CD8-positive, alpha-beta memory T cell (primary cell): ENCODE measurements around the gene CRIP1. TPM values are rescaled to one million over a fixed set of nuclear protein-coding genes. Genes with fewer than 3 reads are reported as not detected.

ENCODE experiments used
- CTCF ChIA-PET: fragments of 350-600 bp; sonication (Branson Sonifier 250); formaldehyde crosslinking; loops from one replicate; lab custom pipeline; 2021; ENCODE audit warnings: antibody characterized with exemption; lab: Charles Lee
- POLR2A ChIA-PET: fragments of 350-600 bp; sonication (Branson Sonifier 250); formaldehyde crosslinking; loops from one replicate; lab custom pipeline; 2021; ENCODE audit warnings: antibody characterized with exemption; lab: Charles Lee
- DNase-seq, 5 donors: peaks; one replicate each; pipeline versions ENCODE4 v3.0.0 to v3.0.0-alpha.2; 2020 to 2022; ENCODE audit warnings: mixed read lengths in 1 of 5
- H3K27ac ChIP-seq: one replicate; pipeline ENCODE4 v1.7.0; 2013; ENCODE audit warnings: low read depth, mild to moderate bottlenecking, low read length, moderate library complexity
- H3K27me3 ChIP-seq: 2 replicates; pipeline ENCODE4 v1.7.0; 2013; ENCODE audit warnings: low read length, mild to moderate bottlenecking; ENCODE audit not compliant: insufficient read depth, poor library complexity, severe bottlenecking
- H3K36me3 ChIP-seq: 2 replicates; pipeline ENCODE4 v1.7.0; 2013; ENCODE audit warnings: mild to moderate bottlenecking, low read length, moderate library complexity; ENCODE audit not compliant: insufficient read depth
- H3K4me1 ChIP-seq: 2 replicates; pipeline ENCODE4 v1.7.0; 2013; ENCODE audit warnings: mild to moderate bottlenecking, low read length, moderate library complexity; ENCODE audit not compliant: insufficient read depth
- H3K4me3 ChIP-seq: 2 replicates; pipeline ENCODE4 v1.7.0; 2013; ENCODE audit warnings: mild to moderate bottlenecking, low read length
- H3K9me3 ChIP-seq: 2 replicates; pipeline ENCODE4 v1.7.0; 2013; ENCODE audit warnings: mild to moderate bottlenecking, low read length
- H3K27ac Mint-ChIP-seq, 8 donors: one replicate each; pipeline ENCODE4 v1.8.0; 2020 to 2021; ENCODE audit warnings: mixed read lengths in 8 of 8, mild to moderate bottlenecking in 6 of 8, inconsistent platforms in 3 of 8, moderate library complexity in 3 of 8
- H3K27me3 Mint-ChIP-seq, 2 donors: one replicate each; pipeline ENCODE4 v1.8.0; 2020 to 2021; ENCODE audit warnings: mixed read lengths in 2 of 2, mild to moderate bottlenecking in 1 of 2, moderate library complexity in 1 of 2
- H3K36me3 Mint-ChIP-seq, 3 donors: one replicate each; pipeline ENCODE4 v1.8.0; 2020 to 2021; ENCODE audit warnings: mixed read lengths in 3 of 3, inconsistent platforms in 1 of 3, mild to moderate bottlenecking in 1 of 3
- H3K4me1 Mint-ChIP-seq, 3 donors: one replicate each; pipeline ENCODE4 v1.8.0; 2020 to 2021; ENCODE audit warnings: mixed read lengths in 3 of 3, inconsistent platforms in 1 of 3, mild to moderate bottlenecking in 1 of 3
- H3K4me3 Mint-ChIP-seq, 7 donors: one replicate each; pipeline ENCODE4 v1.8.0; 2020 to 2021; ENCODE audit warnings: mixed read lengths in 7 of 7, mild to moderate bottlenecking in 6 of 7, moderate library complexity in 4 of 7, inconsistent platforms in 2 of 7
- H3K9me3 Mint-ChIP-seq, 5 donors: one replicate each; pipeline ENCODE4 v1.8.0; 2020 to 2022; ENCODE audit warnings: mixed read lengths in 5 of 5, mild to moderate bottlenecking in 3 of 5, moderate library complexity in 2 of 5, inconsistent platforms in 1 of 5
- polyA plus RNA-seq: library from polyadenylated mRNA; unstranded; fragments of 300-500 nt; fragmentation: Illumina TruSeq; gene quantifications from one replicate; pipeline ENCODE4 v1.2.3, GENCODE V29; 2021
- total RNA-seq, 2 experiments: library from RNA; stranded (reverse); gene quantifications; one replicate each; pipeline ENCODE4 v1.2.3, GENCODE V29; 2021

Gene CRIP1
- total and polyA plus RNA-seq, 3 experiments from 2014 or later, result 463 to 1,031 (median 468) TPM

DNA sequence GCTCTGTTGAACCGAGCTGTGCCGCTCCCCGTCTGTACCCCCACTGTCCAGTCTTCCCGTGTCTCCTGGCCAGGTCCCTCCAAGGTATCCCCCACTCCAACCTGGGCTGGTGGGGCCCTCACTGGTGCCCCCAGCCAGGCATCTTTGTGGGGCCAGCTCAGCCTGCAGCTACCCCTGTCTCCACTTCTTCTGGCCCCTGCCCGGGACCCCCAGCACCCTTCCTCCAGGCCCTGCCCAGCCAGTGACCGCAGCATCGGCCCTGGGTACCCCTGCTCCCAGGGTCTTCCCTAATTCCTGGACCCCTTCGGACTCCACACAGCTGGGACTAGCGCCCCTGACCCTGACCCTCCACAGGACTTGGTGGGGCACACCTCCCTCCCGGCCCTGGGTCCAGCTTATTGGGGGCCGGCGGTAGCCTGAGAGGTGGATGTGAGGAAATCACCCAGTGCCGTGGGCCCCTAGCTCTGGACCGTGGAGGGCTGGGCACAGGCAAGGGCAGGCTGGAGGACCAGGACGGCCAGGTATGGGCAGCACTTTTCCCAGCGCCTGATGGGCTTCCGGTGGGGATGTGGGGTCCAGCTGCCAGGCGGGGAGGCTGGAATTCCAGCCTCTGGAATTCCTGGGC is 4.1 kb upstream of the CRIP1 start:
- peaks cover 35 to 71% (median 51%) of the 10 kb centered on the region in 3 donors for H3K4me1 Mint-ChIP-seq
- Histone ChIP-seq H3K4me3 (no peak overlapping the region), H3K9me3 (no peaks in the 10 kb centered on the region), H3K27me3 (no peaks in the 10 kb centered on the region), H3K36me3 (no peaks in the 10 kb centered on the region), H3K27ac (peak overlapping the region; percentile 100), H3K4me1 (peaks cover 72% of the 10 kb centered on the region)
- ChIA-PET CTCF (interaction anchor here (1.0 to 3.1 kb wide), 10 partner anchors 9 to 182 kb away, joined by 3 to 135 read pairs (median 6); partner anchors contain the start of genes BRF1 and TEDC1), POLR2A (interaction anchor here (2.4 kb wide), 1 partner anchor 8 kb away, joined by 66 read pairs; the partner anchor contains the start of gene TEDC1)
- H3K27ac Mint-ChIP-seq, result peak overlapping the region; percentile 99 to 100 (median 100)
- peak overlapping the region; percentile 78 to 94 (median 85) for H3K4me3 Mint-ChIP-seq
- H3K27me3 Mint-ChIP-seq, result peaks cover 0 to 9% of the 10 kb centered on the region in 2 donors
- H3K9me3 Mint-ChIP-seq, result no peaks in the 10 kb centered on the region
- DNase-seq, result peak in 1 of 5 donors; percentile 50
- peaks cover 0 to 1% (median 0%) of the 10 kb centered on the region in 3 donors for H3K36me3 Mint-ChIP-seq

DNA sequence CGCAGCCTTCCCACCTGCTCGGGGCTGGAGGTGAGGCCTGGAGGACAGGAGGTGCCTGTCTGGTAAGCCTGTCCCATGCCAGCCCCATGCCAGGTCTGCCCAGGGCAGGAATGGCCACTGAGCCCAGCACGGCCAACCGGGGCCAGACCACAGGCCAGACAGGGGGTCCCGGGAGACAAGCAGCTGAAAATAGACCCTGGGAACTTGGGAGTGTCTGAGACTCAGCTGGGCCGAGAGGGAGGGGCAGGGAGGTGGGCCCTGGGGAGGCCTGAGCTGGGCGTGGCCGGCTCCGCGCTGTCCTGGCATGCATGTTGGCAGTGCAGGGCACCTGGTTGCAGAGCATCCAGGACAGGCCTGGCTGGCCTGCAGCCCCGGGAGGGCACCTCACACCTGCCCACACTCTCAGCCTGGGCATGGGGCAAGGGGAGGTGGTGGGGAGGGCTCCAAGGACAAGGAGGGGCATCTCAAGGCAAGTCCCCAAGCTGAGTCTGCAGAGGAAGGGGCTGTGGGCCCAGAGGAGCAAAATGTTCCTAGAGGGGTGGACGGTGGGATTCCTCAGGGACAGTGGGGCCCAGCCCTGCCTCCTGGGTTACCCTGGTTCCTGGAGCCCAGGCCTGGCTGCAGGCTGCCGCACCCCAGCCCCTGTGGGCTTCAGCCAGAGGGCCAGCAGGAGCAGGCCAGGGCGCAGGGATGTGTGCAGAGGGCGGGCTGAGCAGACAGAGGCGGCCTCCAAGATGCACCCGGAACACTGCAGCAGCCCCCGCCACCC is 3.2 kb upstream of the CRIP1 start:
- POLR2A ChIA-PET, result no interaction called here

DNA sequence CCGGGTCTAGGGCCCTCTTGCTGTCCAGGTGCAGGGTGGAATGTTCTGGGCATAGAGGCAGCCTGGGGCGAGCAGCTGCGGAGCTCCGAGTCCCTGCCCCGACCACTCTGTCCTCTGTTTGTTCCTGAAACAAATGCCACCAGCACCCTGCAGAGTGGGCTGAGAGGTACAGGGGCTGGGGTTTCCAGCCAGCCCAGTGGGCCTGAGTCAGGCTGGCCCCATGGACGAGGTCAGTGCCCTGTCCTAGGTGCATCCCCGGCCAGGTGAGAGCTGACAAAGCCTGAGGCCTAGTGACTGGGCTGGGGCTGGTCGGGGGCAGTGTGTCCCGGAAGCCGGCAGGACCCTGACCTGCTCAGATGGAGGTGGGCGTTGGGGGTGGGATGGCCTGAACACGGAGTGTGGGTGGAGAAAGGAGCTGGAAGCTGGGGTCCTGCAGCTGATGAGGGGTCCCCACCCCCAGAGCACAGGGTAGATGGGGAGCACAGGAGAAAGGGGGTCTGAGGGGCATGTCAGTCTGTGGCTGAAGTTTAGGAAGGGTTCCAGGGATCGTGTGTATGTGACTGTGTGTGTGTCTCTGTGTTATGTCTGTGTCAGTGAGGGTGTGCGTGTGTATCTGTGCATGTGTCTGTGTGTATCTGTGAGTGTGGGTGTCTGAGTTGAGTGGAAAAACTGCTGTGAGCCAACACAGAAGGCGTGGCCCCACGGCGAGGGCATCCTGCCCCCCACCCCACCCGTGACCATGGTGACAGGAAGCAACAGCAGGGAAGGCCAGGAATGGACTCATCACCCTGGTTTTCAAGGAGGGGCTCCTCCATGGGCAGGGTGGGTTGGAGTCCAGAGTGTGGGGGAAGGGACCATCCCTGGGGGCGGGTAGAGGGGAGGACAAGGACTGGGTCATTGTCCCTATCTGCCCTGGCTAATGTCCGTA is 2.4 kb upstream of the CRIP1 start:
- H3K9me3 Mint-ChIP-seq, result no peaks in the 10 kb centered on the region
- H3K4me3 Mint-ChIP-seq, result peak overlapping the region; percentile 0 to 84 (median 65)
- H3K27me3 ChIP-seq, result no peaks in the 10 kb centered on the region
- ChIA-PET CTCF (no interaction called here), POLR2A (no interaction called here)
- H3K4me3 ChIP-seq, result no peak overlapping the region
- H3K36me3 Mint-ChIP-seq, result peaks cover 0 to 11% (median 0%) of the 10 kb centered on the region in 3 donors
- no peaks in the 10 kb centered on the region for H3K36me3 ChIP-seq
- no peaks in the 10 kb centered on the region for H3K9me3 ChIP-seq
- peak overlapping the region; percentile 97 for H3K27ac ChIP-seq
- H3K4me1 Mint-ChIP-seq, result peaks cover 40 to 85% (median 50%) of the 10 kb centered on the region in 3 donors
- peaks cover 88% of the 10 kb centered on the region for H3K4me1 ChIP-seq
- peak overlapping the region; percentile 91 to 100 (median 98) for H3K27ac Mint-ChIP-seq
- DNase-seq, result peak; percentile 45 to 91 (median 67)
- peaks cover 0 to 9% of the 10 kb centered on the region in 2 donors for H3K27me3 Mint-ChIP-seq

More for the DNA sequence above, 3.2 kb upstream of the CRIP1 start:
- no peak overlapping the region for H3K4me3 Mint-ChIP-seq
- Histone ChIP-seq H3K4me1 (peaks cover 79% of the 10 kb centered on the region), H3K27ac (peak overlapping the region; percentile 100), H3K9me3 (no peaks in the 10 kb centered on the region), H3K27me3 (no peaks in the 10 kb centered on the region), H3K4me3 (no peak overlapping the region), H3K36me3 (no peaks in the 10 kb centered on the region)
- peaks cover 0 to 7% (median 0%) of the 10 kb centered on the region in 3 donors for H3K36me3 Mint-ChIP-seq
- peaks cover 0 to 9% of the 10 kb centered on the region in 2 donors for H3K27me3 Mint-ChIP-seq
- CTCF ChIA-PET, result interaction anchor here (1.1 to 1.8 kb wide), 2 partner anchors 113 to 132 kb away, joined by 4 to 7 read pairs; no protein-coding TSS in a partner anchor
- peak overlapping the region; percentile 76 to 100 (median 100) for H3K27ac Mint-ChIP-seq
- DNase-seq, result peak in 1 of 5 donors; percentile 50
- H3K9me3 Mint-ChIP-seq, result no peaks in the 10 kb centered on the region
- H3K4me1 Mint-ChIP-seq, result peaks cover 36 to 78% (median 50%) of the 10 kb centered on the region in 3 donors

DNA sequence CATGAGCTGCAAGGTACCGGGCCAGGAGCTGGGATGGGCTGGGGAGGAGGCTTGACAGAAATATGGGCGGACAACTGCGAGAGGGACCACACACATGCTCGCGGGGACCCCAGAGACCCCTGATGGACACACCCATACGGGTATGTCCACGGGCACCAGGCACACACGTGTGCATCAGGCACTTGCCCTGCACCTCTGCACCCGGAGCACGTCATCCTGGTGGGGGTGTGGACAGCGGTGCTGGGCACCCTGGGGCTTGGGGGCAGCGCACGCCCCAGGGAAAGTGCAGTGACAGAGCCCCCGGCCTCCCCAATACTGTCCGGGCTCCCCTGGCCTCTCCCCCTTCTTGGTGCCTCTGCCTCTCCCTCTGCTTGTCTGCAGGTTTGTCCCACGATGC is 1.7 kb upstream of the CRIP1 start:
- Mint-ChIP-seq H3K27me3 (peaks cover 0 to 11% of the 10 kb centered on the region in 2 donors), H3K9me3 (no peaks in the 10 kb centered on the region), H3K36me3 (peaks cover 0 to 15% (median 0%) of the 10 kb centered on the region in 3 donors), H3K4me1 (peaks cover 41 to 84% (median 48%) of the 10 kb centered on the region in 3 donors), H3K27ac (peak overlapping the region; percentile 91 to 100 (median 98)), H3K4me3 (peak overlapping the region in 4 of 7 donors; percentile 44 to 91 (median 78))
- ChIA-PET CTCF (no interaction called here), POLR2A (no interaction called here)
- Histone ChIP-seq H3K4me3 (no peak overlapping the region), H3K27me3 (no peaks in the 10 kb centered on the region), H3K4me1 (peaks cover 86% of the 10 kb centered on the region), H3K9me3 (no peaks in the 10 kb centered on the region), H3K27ac (peak overlapping the region; percentile 97), H3K36me3 (no peaks in the 10 kb centered on the region)
- DNase-seq, result peak in 1 of 5 donors; percentile 50

DNA sequence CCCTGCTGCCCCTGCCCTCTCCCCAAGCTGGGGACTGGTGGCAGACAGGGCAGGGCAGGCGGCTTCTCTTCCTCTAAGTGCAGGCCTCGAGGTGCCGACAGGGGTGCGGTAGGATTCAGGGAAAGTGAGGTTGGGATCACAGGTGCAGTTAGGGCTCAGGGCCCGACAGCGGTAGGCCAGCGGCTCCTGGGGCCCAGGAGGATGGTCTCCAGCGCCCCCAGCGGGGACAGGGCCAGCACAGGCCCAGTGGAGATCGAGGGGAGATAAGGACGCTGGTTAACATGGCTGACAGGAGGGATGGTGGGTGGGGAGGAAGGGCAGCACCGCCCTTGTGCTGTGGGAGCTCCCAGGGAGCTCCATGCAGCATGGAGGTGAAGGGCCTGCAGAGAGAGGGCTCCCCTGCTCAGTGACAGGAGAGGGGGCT is 935 bp upstream of the CRIP1 start:
- ChIA-PET CTCF (interaction anchor here (0.8 kb wide), 1 partner anchor 18 kb away, joined by 3 read pairs; no protein-coding TSS in a partner anchor), POLR2A (no interaction called here)
- peaks cover 0 to 15% (median 0%) of the 10 kb centered on the region in 3 donors for H3K36me3 Mint-ChIP-seq
- H3K4me1 Mint-ChIP-seq, result peaks cover 39 to 77% (median 40%) of the 10 kb centered on the region in 3 donors
- no peaks in the 10 kb centered on the region for H3K9me3 Mint-ChIP-seq
- peaks cover 78% of the 10 kb centered on the region for H3K4me1 ChIP-seq
- peaks cover 0 to 8% of the 10 kb centered on the region in 2 donors for H3K27me3 Mint-ChIP-seq
- peak overlapping the region; percentile 35 to 92 (median 84) for H3K4me3 Mint-ChIP-seq
- peak; percentile 50 to 76 (median 61) for DNase-seq
- no peaks in the 10 kb centered on the region for H3K36me3 ChIP-seq
- no peaks in the 10 kb centered on the region for H3K9me3 ChIP-seq
- H3K27ac ChIP-seq, result peak overlapping the region; percentile 97
- H3K4me3 ChIP-seq, result no peak overlapping the region
- no peaks in the 10 kb centered on the region for H3K27me3 ChIP-seq
- peak overlapping the region; percentile 87 to 100 (median 98) for H3K27ac Mint-ChIP-seq

DNA sequence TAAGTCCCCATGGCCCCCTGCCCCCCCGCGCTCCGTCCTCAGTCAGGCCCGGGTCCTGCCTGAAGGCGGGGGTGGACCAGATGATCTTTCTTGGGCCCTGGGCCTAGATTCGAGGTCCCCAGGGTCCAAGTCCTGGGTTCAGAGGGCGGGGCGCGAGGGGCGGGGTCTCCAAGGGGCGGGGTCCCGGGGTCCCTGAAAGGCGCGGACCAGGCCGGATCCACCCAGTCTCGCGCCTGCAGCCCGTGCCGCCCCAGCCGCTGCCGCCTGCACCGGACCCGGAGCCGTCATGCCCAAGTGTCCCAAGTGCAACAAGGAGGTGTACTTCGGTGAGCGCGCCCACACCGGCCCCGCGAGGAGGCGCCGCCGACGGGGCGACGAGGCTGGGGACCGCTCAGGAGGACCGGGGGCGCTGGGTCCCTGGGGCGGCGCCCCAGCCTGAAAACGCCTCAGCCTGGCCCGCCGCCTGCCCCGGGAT is 325 bp downstream of the CRIP1 start:
- DNase-seq, result peak in 4 of 5 donors; percentile 58 to 79 (median 62)
- Mint-ChIP-seq H3K9me3 (no peaks in the 10 kb centered on the region), H3K4me1 (peaks cover 30 to 76% (median 36%) of the 10 kb centered on the region in 3 donors), H3K27ac (peak overlapping the region; percentile 91 to 100 (median 97)), H3K27me3 (peaks cover 0 to 5% of the 10 kb centered on the region in 2 donors), H3K4me3 (peak overlapping the region; percentile 85 to 94 (median 91)), H3K36me3 (peaks cover 0 to 17% (median 0%) of the 10 kb centered on the region in 3 donors)
- Histone ChIP-seq H3K27me3 (no peaks in the 10 kb centered on the region), H3K36me3 (no peaks in the 10 kb centered on the region), H3K4me1 (peaks cover 70% of the 10 kb centered on the region), H3K9me3 (no peaks in the 10 kb centered on the region), H3K27ac (peak overlapping the region; percentile 97), H3K4me3 (peak overlapping the region; percentile 82)
- POLR2A ChIA-PET, result no interaction called here
- CTCF ChIA-PET, result no interaction called here

DNA sequence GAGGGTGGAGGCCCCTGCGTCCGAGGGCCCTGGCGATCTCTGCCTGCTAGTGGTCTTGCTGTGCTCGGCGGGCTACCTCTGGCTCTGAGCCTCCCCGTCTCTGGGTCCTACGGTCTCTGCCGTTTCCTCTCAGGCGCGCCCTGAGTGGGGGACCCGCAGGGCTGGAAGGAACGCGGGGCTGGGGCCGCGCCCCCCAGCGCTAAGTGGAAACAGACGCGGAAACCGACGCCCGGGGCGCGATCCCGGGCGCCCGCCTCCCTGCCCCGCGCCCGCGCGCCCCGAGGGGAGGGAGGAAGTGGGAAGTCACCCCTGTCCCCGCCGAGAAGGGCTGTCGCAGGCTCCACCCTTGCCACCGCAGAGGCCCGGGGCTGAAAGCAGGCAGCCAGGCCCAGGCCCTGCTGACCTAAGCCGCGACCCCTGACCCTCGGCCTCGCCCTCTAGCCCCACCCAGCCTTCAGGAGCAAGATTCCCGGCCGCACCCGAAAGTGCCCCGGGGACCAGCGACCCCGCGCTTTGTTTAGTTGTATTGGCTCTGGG is 831 bp downstream of the CRIP1 start:
- Histone ChIP-seq H3K27ac (peak overlapping the region; percentile 97), H3K36me3 (no peaks in the 10 kb centered on the region), H3K9me3 (no peaks in the 10 kb centered on the region), H3K4me1 (peaks cover 67% of the 10 kb centered on the region), H3K4me3 (peak overlapping the region; percentile 82), H3K27me3 (no peaks in the 10 kb centered on the region)
- peak overlapping the region; percentile 91 to 100 (median 96) for H3K27ac Mint-ChIP-seq
- ChIA-PET POLR2A (no interaction called here), CTCF (no interaction called here)
- peaks cover 0 to 17% (median 0%) of the 10 kb centered on the region in 3 donors for H3K36me3 Mint-ChIP-seq
- H3K9me3 Mint-ChIP-seq, result no peaks in the 10 kb centered on the region
- DNase-seq, result peak; percentile 70 to 91 (median 85)
- H3K27me3 Mint-ChIP-seq, result peaks cover 0 to 5% of the 10 kb centered on the region in 2 donors
- peaks cover 25 to 72% (median 31%) of the 10 kb centered on the region in 3 donors for H3K4me1 Mint-ChIP-seq
- peak overlapping the region; percentile 87 to 94 (median 92) for H3K4me3 Mint-ChIP-seq
